Measurements from ENCODE around the gene NDUFA6. TPM values are rescaled to one million over a fixed set of nuclear protein-coding genes. Genes with fewer than 3 reads are reported as not detected.

NDUFA6 gene
- total RNA-seq, 3 donors from 2014 or later: 37.3 to 61.1 (median 45.2) TPM

DNA sequence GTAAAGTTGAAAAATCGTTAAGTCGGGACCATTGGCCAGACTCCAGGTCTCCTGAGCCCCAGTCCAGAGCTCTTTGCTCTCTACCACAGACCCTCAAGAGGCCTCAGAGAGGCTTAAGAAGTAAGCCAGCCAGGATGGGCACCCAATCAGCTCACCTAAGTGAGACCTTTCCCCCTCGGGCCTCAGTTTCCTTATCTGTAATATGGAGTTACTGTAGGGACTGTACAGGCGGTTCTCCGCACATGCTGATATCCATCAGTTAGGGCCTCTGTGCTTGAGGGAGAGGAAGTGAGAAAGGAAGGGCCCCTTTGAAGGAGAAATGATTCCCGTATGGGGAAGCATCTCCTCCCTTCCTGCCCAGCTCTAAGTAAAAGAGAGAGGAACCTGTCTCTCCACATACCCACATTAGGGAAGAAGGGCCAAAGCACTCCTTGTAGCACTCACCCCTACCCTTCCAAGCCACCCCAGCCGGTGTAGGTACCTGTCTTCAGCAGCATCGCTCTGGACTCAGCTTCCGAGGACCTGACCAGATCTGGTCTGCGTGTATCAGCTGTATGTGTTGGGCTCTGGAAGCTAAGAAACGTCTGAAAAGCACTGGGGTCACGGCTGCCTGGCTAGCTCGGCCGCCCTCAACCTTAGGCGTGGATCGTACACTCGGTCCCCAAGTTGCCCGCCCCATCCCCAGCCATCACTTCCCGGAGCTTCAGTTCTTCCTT, 20.6 kb downstream of the NDUFA6 start:
- no peak for DNase-seq (ENCODE audit: low spot score in 2 of 2)
- Histone ChIP-seq H3K4me3 (peak overlapping the region; percentile 61 to 76 (median 64)), H3K4me1 (peaks cover 5 to 8% of the 10 kb centered on the region in 2 donors), H3K9me3 (no peaks in the 10 kb centered on the region), H3K36me3 (no peaks in the 10 kb centered on the region), H3K27me3 (no peaks in the 10 kb centered on the region), H3K27ac (peak overlapping the region; percentile 81 to 87)
- no peak for TF ChIP-seq POLR2AphosphoS5 (IDR thresholded peaks at IDR 0.05)
- no peak for TF ChIP-seq CTCF (IDR thresholded peaks at IDR 0.05)
- no peak for TF ChIP-seq POLR2A (IDR thresholded peaks at IDR 0.05)
- intact Hi-C loops (cut with DNase I; ENCODE audit: low total_unique reads): no loop called here

GRCh38 chr22:42068291-42068690, 22.3 kb downstream of the NDUFA6 start:
- no peak overlapping the region for H3K27ac ChIP-seq
- no peaks in the 10 kb centered on the region for H3K36me3 ChIP-seq
- no peak for TF ChIP-seq POLR2A (IDR thresholded peaks at IDR 0.05)
- no peak for TF ChIP-seq CTCF (IDR thresholded peaks at IDR 0.05)
- TF ChIP-seq POLR2AphosphoS5 (IDR thresholded peaks at IDR 0.05): no peak
- no peak for DNase-seq (ENCODE audit: low spot score in 2 of 2)
- H3K27me3 ChIP-seq: no peaks in the 10 kb centered on the region
- intact Hi-C loops (cut with DNase I; ENCODE audit: low total_unique reads): no loop called here
- H3K4me1 ChIP-seq: peaks cover 4 to 5% of the 10 kb centered on the region in 2 donors
- no peak overlapping the region for H3K4me3 ChIP-seq
- H3K9me3 ChIP-seq: no peaks in the 10 kb centered on the region

GRCh38 chr22:42067671-42068251, 22.8 kb downstream of the NDUFA6 start:
- TF ChIP-seq POLR2AphosphoS5 (IDR thresholded peaks at IDR 0.05): no peak
- no peak for TF ChIP-seq CTCF (IDR thresholded peaks at IDR 0.05)
- TF ChIP-seq POLR2A (IDR thresholded peaks at IDR 0.05): no peak
- H3K4me1 ChIP-seq: peaks cover 4 to 5% of the 10 kb centered on the region in 2 donors
- no peak overlapping the region for H3K4me3 ChIP-seq
- H3K27ac ChIP-seq: no peak overlapping the region
- DNase-seq (ENCODE audit: low spot score in 2 of 2): no peak
- H3K9me3 ChIP-seq: no peaks in the 10 kb centered on the region
- intact Hi-C loops (cut with DNase I; ENCODE audit: low total_unique reads): no loop called here
- no peaks in the 10 kb centered on the region for H3K36me3 ChIP-seq
- H3K27me3 ChIP-seq: no peaks in the 10 kb centered on the region

GRCh38 chr22:42066937-42067336, 23.6 kb downstream of the NDUFA6 start:
- H3K36me3 ChIP-seq: no peaks in the 10 kb centered on the region
- no peak for TF ChIP-seq POLR2AphosphoS5 (IDR thresholded peaks at IDR 0.05)
- TF ChIP-seq CTCF (IDR thresholded peaks at IDR 0.05): no peak
- TF ChIP-seq POLR2A (IDR thresholded peaks at IDR 0.05): no peak

GRCh38 chr22:42066126-42066761, 24.3 kb downstream of the NDUFA6 start:
- no peak for DNase-seq (ENCODE audit: low spot score in 2 of 2)
- H3K27ac ChIP-seq: no peak overlapping the region
- intact Hi-C loops (cut with DNase I; ENCODE audit: low total_unique reads): no loop called here
- H3K9me3 ChIP-seq: no peaks in the 10 kb centered on the region
- no peak for TF ChIP-seq POLR2A (IDR thresholded peaks at IDR 0.05)
- TF ChIP-seq POLR2AphosphoS5 (IDR thresholded peaks at IDR 0.05): no peak
- TF ChIP-seq CTCF (IDR thresholded peaks at IDR 0.05): no peak
- no peak overlapping the region for H3K4me3 ChIP-seq
- no peaks in the 10 kb centered on the region for H3K27me3 ChIP-seq
- H3K4me1 ChIP-seq: peaks cover 1 to 4% of the 10 kb centered on the region in 2 donors
- H3K36me3 ChIP-seq: no peaks in the 10 kb centered on the region

More at GRCh38 chr22:42066937-42067336, 23.6 kb downstream of the NDUFA6 start:
- intact Hi-C loops (cut with DNase I; ENCODE audit: low total_unique reads): no loop called here
- Histone ChIP-seq H3K4me1 (peaks cover 4 to 5% of the 10 kb centered on the region in 2 donors), H3K4me3 (no peak overlapping the region), H3K27ac (no peak overlapping the region), H3K27me3 (no peaks in the 10 kb centered on the region), H3K9me3 (no peaks in the 10 kb centered on the region)
- DNase-seq (ENCODE audit: low spot score in 2 of 2): no peak
